GM12801 (cell line): ENCODE results near the gene FXN.

Experiments used
- TF ChIP-seq, protein P1 (sequence below): IDR thresholded peaks from one replicate; pipeline ENCODE4 v1.5.1; 2011; ENCODE audit warnings: control low read depth; ENCODE audit not compliant: insufficient read length; ENCODE audit errors: extremely low read depth

Gene FXN

DNA sequence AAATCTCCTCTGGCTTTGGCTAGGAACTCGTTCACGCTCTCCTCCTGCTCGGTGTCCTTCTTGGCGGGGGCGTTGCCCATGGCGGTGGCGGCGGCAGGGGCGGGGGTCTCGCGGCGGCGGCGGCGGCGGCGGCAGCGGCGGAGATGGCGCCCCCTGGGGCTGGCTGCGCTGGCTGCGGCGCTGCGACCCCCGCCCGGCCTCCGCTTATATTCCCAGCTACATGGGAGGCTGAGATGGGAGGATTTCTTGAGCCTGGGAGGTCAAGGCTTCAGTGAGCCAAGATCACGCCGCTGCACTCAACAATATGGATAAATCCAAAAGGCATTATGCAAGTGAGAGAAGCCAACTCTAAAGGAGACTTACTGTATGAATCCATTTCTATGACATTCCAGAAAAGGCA is 21.5 kb upstream of the FXN start, which contains the start of gene PRKACG:
TSS of gene PRKACG (minus strand) at position 101 of the 400 bp plus-strand sequence. CDS start at position 80, 21 bp downstream.
- TF ChIP-seq, protein P1, sequence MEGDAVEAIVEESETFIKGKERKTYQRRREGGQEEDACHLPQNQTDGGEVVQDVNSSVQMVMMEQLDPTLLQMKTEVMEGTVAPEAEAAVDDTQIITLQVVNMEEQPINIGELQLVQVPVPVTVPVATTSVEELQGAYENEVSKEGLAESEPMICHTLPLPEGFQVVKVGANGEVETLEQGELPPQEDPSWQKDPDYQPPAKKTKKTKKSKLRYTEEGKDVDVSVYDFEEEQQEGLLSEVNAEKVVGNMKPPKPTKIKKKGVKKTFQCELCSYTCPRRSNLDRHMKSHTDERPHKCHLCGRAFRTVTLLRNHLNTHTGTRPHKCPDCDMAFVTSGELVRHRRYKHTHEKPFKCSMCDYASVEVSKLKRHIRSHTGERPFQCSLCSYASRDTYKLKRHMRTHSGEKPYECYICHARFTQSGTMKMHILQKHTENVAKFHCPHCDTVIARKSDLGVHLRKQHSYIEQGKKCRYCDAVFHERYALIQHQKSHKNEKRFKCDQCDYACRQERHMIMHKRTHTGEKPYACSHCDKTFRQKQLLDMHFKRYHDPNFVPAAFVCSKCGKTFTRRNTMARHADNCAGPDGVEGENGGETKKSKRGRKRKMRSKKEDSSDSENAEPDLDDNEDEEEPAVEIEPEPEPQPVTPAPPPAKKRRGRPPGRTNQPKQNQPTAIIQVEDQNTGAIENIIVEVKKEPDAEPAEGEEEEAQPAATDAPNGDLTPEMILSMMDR: no peak

DNA sequence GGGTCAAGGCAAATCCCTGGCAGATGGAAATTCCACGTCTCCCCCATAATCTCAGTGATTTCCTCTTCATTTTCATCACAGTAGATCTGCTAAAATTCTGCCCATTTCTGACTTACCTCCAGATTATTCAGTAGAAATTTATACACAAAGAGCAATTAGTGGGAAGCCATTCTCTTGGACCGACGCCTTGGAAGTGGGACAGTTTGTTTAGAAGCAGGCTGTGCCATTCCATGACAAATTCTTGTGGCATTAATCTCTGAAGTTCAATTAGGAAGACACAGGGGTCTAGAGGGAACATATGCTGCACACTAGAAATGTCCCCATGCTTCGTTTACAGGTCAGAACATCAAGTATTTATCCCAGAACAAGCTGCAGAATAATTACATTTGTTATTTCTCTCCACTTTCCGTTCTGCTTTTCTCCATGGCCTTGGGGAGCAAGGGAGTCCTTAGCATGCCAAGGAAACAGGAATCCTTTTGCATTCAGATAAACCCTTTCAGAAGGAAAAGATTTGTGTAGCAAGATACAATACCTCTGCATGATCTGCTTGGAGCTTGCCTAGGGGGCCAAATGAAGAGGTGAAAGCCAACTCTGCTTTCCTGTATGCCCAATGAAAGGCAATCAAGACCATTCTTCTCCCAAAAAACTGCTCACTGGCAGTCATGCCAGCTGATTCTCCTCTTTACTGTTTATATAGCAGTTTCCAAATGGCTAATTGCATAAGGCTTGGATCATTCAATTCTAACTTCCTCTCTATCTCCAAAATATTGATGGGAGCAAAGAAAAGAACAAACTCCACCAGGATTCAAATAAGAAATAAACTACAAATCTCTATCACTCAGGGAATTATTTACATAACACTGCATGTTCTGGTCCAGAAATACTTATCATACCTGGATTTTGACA is 19.1 kb upstream of the FXN start:
- TF ChIP-seq, protein P1: no peak

DNA sequence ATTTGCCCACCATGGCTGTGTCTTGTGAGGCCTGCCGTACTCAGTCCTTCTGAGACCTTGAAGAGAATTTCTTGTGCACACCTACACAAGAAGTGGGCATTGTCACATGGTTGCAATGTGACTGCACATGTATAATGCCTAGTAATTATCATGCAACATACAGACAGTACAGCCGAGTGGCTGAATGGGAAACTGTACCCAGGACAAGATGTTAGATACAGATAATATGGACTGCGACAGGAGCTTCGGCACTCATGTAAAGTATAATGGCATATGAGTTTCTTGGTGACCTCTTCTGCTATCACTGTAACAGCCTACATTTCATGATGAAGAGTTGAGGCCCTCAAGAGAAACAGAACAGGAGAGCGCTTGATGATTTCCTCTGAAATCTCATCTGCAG is 16.8 kb upstream of the FXN start:
- TF ChIP-seq, protein P1: no peak

DNA sequence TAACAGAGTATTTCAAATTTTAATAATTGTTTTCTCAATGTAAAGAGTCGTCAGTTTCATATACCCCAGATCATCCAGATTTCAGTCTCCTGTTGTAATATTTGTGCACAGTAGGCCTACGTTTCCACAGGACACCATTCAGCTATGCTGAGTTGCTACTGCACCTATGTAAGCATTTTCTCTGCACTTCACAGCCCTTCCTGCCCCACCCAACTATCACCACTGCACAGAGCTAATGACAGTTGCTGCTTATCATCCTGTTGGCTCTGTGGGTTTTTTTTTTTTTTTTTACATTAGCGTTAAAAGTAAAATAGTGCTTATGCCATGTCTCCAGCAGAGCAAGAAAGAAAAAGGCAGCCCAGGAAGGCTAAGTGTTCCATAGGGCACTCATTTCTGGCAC is 15.7 kb upstream of the FXN start:
- TF ChIP-seq, protein P1: no peak

DNA sequence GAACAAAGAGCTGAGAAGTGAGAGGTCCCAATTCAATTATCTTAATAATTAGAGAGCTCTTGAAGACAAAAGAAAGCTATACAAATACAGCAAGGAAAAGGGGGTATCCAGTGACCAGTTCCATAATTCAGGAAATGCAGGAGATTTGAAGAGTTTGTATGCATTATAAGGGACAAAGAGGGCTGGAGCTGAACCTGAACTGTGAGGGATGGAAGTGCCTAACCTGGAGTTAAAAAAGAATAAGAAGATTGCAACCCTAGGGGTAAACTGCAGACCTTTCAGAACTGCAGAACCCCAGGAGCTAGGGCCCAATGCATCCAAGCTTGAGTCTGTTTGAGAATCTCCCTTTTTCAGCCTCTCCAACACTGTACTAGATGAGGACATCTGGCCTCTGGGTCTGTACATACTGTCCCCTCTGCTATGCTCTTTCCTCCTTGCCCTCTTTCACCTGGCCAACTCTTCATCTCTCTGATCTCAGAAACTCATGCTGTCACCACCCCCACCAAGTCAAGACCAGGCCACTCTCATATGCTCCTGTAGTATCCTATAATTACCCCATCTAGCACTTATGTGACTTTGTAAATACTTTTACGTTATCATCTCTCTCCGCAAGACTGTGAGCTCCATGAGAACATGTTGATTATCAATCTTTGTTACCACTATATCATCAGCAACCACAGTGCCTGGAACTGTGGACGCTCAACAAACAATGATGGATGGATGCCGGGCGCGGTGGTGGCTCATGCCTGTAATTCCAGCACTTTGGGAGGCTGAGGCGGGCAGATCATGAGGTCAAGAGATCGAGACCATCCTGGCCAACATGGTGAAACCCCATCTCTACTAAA is 15.0 kb upstream of the FXN start:
- TF ChIP-seq, protein P1: no peak

DNA sequence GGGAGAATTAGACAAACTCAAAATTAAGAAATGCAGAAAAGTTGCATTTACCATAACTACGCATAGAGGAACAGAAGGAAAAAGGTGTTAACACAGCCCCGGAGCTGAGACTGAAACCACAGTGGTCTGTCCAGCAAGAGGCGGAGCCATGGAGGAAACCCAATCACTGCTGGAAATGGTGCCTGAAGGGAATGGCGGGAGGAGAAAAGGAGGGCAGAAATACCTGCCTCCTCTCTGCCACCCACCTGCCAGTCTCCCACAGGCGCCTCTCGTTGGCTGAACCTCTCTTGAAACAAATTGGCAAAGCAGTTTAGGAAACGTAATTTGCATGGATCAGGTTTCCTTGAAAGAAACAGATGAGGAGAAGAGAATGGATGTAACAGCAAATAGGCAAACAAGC is 11.9 kb upstream of the FXN start:
- TF ChIP-seq, protein P1: no peak
